GM19240 (cell line): ENCODE results near the gene CTDNEP1.

ENCODE experiments used
- DNase-seq: peaks from one replicate; pipeline ENCODE4 v3.0.0; 2011; ENCODE audit warnings: low spot score; ENCODE audit not compliant: insufficient read length

CTDNEP1 gene

DNA sequence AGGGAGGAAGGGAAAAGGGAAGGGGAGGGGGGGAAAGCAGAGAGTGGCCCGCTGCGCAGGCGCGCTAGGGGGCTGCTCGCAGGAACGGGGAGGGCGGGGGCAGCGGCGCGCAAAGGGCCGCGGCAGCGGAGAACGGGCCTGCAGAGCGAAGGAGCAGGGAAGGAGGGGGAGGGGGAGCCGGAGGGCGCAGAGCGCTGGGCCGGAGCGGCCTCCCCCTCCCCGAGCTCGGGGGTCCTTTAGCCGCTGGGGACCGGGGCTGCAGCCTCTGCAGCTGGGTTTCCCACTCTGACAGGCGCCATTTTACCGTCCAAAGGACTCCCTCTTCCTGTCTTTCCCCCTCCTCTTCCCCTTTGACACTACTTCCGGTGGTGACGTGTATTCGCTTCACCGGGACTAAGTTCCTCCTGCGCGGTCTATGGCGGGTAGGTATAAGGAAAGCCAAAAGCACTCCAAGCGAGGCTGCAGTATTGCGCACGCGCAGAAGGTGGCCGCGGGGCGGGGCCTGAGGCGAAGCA is at the start of gene CTDNEP1:
CTDNEP1 (minus strand) TSS at position 74 of the 515 bp plus-strand sequence. CDS start 438 bp downstream, outside the sequence.
- peak; percentile 92 for DNase-seq

GRCh38 chr17:7296189-7296861 is 44.8 kb upstream of the CTDNEP1 start:
- peak; percentile 79 for DNase-seq

GRCh38 chr17:7295230-7296180 is 44.0 kb upstream of the CTDNEP1 start:
- DNase-seq, result no peak

DNA sequence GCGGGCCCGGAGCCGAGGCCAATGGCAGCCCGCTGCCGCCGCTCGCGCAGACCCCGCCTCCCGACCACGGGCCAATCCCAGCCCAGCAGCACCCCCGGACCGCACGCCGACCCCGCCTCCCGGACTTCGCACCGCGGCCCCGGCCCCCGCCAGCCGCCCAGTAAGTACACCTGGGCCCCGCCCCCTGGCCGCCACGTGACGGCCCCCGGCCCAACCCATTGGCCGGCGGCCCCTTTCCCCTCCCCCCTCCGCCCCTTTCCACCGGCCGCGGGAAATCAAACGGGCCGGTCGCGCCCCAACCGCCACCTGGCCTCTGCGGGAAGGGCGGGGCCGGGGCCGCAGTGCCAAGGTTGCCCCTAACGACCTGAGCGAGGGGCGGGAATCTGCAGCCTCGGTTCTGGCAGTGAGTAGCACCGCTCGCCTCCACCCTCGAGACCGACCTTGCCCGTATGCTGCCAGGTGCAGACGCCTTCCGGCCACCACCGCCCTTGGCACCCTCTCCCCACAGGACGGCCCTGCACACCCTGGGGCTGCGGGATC is 43.1 kb upstream of the CTDNEP1 start, which contains the start of gene YBX2:
YBX2 (minus strand) TSS at position 26 of the 540 bp plus-strand sequence. CDS start 139 bp downstream, outside the sequence.
- DNase-seq, result peak; percentile 59

DNA sequence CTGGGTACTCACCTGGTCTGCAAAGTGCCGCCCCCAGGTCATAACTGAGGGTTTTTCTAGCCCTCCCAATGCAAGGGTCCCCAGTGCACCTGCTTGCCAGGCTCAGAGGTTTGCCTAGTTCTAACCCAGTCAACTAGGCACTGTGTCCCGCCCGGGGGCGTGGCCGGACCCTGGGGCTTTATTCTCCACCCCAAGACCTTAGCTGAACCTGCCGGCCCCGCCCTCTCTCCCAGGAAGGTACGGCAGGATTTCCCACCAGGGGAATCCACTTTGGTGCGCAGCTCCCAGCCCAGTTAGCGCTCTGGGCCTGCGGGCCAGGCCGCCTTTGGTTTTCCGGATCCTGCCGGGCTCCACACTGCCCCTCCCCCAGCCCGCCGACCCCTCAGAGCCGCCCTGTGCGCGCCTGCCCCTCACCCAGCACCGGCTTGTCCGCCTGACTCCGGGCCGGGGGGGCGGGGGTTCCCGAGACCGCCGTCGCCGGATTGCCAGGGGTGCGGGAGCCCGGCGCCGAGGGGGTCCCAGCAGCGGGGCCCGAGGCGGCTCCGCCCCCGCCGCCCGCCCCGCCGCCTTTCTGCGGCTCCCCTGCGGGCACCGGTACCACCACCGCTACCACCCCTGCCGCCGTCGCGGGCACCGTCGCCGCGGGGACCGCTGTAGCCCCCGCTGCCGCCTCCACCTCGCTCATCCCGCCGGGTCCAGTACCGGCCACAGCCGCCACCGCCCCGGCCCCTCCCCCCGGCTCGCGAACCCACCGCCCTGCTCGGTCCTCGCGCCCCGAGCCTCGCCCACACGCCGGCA is 42.5 kb upstream of the CTDNEP1 start:
- no peak for DNase-seq

DNA sequence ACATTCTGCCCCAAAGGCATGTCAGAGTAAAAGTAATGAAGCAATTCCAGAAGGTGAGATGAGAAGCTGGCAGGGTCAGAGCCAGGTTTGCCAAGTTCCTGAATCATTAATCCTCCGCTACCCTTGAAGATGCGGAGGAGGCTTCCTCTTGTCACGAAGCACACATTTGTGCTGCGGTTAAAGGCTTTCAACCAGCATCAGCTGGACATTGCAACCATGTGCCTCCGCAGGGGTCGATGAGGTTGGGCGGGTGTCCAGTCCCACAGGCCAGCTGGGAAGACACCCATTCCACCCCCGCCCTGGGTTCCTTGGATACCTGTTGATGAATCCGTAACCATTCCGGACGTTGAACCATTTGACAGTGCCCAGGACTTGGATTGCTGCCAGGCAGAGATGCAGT is 41.6 kb upstream of the CTDNEP1 start:
- DNase-seq, result no peak

DNA sequence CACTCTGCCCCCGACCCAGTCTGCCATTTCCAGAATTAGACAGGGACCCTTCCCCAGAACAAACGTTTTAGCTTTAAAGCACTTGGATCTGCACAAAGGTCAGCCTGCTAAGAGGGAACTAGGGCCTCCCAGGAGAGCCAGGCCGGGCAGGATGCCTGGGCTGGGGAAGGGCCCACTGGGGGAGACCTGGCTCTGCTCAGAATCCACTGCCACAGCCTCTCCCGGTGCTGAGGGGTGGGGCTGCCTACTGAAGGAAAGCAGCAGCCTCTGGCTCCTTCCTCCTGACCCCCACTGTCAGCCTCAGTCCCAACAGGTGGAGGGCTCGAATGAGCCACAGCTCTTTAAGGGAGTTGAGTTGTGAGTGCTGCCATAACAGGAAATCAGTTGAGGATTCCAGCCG is 41.2 kb upstream of the CTDNEP1 start:
- no peak for DNase-seq

DNA sequence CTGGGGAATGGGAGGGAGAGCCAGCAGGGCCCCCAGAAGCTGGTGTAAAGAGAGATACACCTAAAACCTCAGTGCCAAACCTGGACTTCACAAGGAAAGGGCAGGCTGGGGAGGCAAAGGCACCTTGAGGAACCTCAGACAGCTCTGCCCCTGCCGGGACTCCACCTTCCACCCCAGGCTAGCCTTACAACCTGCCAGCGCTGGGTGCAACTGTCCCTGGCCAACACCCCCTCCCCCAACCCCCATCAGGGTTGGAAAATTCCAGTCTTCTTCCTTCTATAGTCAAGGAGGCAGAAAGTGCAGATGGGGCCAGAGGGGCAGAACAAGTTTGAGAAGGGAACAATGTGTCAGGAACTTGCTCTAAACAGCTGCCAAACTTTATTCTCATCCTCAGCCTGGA is 40.7 kb upstream of the CTDNEP1 start:
- no peak for DNase-seq

DNA sequence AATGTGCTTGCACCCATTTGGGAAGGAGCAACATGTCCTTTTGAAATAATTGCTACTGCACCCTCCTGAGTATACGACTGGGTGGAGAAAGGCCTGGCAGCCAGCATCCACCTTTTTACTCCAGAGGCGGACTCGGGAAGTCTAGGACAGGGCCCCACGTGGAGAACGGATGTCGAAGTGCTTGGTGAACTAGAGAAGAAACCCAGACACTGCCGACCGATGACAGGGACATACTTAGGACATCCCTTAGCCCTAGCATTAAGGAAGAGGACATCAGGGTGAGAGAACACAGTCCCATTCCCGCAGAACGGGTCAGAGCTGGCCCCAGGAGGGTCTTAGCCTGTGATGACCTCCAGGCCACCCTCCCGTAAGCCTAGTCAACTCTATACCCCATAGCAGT is 39.2 kb upstream of the CTDNEP1 start:
- no peak for DNase-seq

GRCh38 chr17:7290166-7290565 is 38.6 kb upstream of the CTDNEP1 start:
- no peak for DNase-seq

GRCh38 chr17:7289256-7290032 is 37.9 kb upstream of the CTDNEP1 start:
- no peak for DNase-seq

DNA sequence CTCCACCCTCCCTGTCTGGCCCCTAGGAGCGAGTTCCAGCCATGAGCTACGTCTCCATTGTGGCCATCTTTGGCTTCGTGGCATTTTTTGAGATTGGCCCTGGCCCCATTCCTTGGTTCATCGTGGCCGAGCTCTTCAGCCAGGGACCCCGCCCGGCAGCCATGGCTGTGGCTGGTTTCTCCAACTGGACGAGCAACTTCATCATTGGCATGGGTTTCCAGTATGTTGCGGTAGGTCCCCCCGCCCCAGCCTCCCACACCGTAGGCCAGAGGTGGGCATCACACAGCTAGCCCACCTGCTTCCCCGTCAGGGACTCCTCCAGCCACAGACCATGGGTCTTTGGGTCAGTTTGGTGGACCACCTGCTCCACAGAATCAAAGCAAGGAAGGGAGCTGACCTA is 34.1 kb upstream of the CTDNEP1 start:
- no peak for DNase-seq

DNA sequence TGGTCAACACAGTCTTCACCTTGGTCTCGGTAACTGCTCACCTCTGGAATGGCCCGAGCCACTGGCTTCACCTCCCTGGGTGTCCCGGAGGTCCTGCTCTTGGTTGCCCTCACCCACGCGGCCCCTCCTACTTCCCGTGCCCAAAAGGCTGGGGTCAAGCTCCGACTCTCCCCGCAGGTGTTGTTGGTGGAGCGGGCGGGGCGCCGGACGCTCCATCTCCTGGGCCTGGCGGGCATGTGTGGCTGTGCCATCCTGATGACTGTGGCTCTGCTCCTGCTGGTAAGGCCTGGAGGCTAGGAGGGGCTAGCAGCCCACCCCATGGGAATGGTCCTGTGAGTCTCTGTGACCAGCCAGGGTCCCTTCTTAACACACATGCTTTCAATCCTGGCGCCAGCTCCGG is 33.4 kb upstream of the CTDNEP1 start:
- no peak for DNase-seq

DNA sequence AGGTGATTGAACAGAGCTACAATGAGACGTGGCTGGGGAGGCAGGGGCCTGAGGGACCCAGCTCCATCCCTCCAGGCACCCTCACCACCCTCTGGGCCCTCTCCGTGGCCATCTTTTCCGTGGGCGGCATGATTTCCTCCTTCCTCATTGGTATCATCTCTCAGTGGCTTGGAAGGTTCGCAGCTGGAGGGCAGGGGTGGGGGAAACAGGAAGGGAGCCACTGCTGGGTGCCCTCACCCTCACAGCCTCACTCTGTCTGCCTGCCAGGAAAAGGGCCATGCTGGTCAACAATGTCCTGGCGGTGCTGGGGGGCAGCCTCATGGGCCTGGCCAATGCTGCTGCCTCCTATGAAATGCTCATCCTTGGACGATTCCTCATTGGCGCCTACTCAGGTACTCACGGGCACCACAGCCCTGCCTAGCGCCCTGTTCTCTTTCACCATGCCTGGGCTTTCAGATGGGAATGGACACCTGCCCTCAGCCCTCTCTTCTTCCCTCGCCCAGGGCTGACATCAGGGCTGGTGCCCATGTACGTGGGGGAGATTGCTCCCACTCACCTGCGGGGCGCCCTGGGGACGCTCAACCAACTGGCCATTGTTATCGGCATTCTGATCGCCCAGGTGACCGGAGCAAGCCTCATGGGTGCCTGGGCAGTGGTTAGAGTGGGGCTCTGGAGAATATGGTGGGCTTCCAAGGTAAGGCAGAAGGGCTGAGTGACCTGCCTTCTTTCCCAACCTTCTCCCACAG is 32.1 kb upstream of the CTDNEP1 start:
- no peak for DNase-seq

DNA sequence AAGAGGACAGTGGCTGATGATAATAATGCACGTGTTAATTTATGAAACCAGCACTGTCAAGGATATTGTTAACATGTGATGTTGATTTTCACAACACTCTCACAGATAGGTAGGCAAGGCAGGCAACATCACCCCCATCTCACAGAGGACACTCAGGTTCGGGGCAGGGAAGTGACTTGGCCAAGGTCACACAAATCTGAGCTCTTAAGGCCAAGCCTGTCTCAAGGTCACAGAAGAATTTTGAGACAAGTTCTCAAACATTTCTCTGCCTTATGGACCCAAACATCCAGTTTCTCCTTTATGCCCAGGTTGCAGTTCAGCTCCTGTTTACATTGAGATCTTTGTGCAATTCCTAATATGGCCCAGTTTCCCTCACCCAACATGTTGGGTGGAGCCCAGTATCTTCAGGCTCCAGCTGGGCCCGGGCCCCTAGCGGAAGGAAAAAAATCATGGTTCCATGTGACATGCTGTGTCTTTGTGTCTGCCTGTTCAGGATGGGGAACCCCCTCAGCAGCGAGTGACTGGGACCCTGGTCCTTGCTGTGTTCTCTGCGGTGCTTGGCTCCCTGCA is 31.3 kb upstream of the CTDNEP1 start:
- no peak for DNase-seq

DNA sequence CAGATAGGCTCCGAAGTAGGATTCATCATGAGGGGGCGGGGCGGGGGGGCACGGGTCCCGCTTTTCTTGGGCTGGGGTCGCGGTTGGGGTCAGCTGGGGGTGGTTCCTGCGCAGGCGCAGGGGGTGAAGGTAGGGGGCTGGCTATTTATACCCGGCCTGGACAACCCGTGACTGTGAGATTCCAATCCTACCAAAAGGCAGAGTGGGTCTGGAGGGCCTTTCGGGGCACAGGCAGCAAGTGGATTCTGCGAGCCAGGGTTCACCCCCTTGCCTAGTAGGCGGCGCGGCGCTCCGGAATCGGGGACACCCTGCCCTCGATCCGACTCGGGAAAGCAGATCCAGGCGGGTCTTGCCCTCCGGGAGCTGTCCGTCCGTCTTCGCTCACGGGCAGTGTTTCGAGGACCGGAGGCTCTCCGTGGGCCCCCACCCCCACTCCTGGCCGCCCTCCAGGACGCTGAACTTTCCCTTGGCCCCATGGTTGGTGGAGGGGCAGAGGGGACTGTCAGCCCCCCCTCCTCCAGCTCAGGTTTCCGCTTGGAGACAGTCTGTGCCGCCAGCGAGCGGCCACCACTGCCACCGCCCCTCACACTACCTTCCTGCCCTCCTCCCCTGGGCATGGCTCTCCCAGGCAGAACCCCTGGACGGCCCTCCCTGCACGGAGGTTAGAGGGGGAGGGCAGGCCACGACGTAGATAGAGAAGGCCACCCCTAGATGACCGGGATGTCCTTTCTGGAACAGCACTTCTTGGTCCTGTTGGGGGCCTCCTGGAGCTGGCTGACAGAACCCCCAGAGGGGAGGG is 30.6 kb upstream of the CTDNEP1 start:
- no peak for DNase-seq

GRCh38 chr17:7281074-7281952 is 29.8 kb upstream of the CTDNEP1 start, which contains the start of gene SLC2A4:
Gene SLC2A4 (plus strand): TSS chr17:7281718. CDS start chr17:7281935, 217 bp downstream.
- peak; percentile 97 for DNase-seq
